COLO829 (cell line): ENCODE data around the gene FZD2.

Source experiments
- DNase-seq: peaks from one replicate; pipeline ENCODE4 v3.0.0; 2012; ENCODE audit warnings: low spot score

Gene FZD2

GRCh38 chr17:44607836-44608690, 50.8 kb downstream of the FZD2 start:
- DNase-seq, result no peak

GRCh38 chr17:44608727-44609435, 51.6 kb downstream of the FZD2 start:
- DNase-seq, result no peak

- no peak for DNase-seq
Measured at GRCh38 chr17:44610331-44610730, 53.0 kb downstream of the FZD2 start.
